Endodermal cell (in vitro differentiated cells): Measurements from ENCODE around the gene RFESD. TPM values are rescaled to one million over a fixed set of nuclear protein-coding genes. Genes with fewer than 3 reads are reported as not detected.

ENCODE experiments used
- DNase-seq: peaks from one replicate; pipeline ENCODE4 v3.0.0-alpha.2; 2017
- H3K27ac ChIP-seq: 2 replicates; pipeline ENCODE4 v1.5.1; 2013; ENCODE audit warnings: mild to moderate bottlenecking, low read depth, low read length, moderate library complexity
- H3K27me3 ChIP-seq: 2 replicates; pipeline ENCODE4 v1.6.1; 2013; ENCODE audit warnings: mild to moderate bottlenecking, low read length, moderate library complexity; ENCODE audit not compliant: insufficient read depth, control insufficient read depth, poor library complexity, severe bottlenecking
- H3K36me3 ChIP-seq: 2 replicates; pipeline ENCODE4 v1.7.0; 2013; ENCODE audit warnings: mild to moderate bottlenecking, low read length, moderate library complexity; ENCODE audit not compliant: control insufficient read depth, insufficient read depth
- H3K4me1 ChIP-seq: one replicate; pipeline ENCODE4 v1.7.0; 2013; ENCODE audit warnings: low read length; ENCODE audit not compliant: control insufficient read depth, insufficient read depth
- H3K4me3 ChIP-seq: 2 replicates; pipeline ENCODE4 v1.5.1; 2013; ENCODE audit warnings: mild to moderate bottlenecking, low read length, moderate library complexity
- H3K9ac ChIP-seq: 2 replicates; pipeline ENCODE4 v1.6.1; 2013; ENCODE audit warnings: mild to moderate bottlenecking, low read length, moderate library complexity; ENCODE audit not compliant: poor library complexity, severe bottlenecking; ENCODE audit errors: extremely low read depth
- H3K9me3 ChIP-seq: 2 replicates; pipeline ENCODE4 v1.6.1; 2013; ENCODE audit warnings: mild to moderate bottlenecking, low read length, moderate library complexity; ENCODE audit not compliant: control insufficient read depth
- H3K27ac Mint-ChIP-seq: 2 replicates; pipeline ENCODE4 v1.8.0; 2020; ENCODE audit warnings: mixed read lengths
- H3K27me3 Mint-ChIP-seq: 2 replicates; pipeline ENCODE4 v1.8.0; 2021; ENCODE audit warnings: mild to moderate bottlenecking, mixed read lengths; ENCODE audit not compliant: insufficient read depth
- H3K36me3 Mint-ChIP-seq: 2 replicates; pipeline ENCODE4 v1.8.0; 2020; ENCODE audit warnings: low read depth, mixed read lengths
- H3K4me1 Mint-ChIP-seq: 2 replicates; pipeline ENCODE4 v1.8.0; 2020; ENCODE audit warnings: mixed read lengths
- H3K4me3 Mint-ChIP-seq: 2 replicates; pipeline ENCODE4 v1.8.0; 2020; ENCODE audit warnings: mild to moderate bottlenecking, moderate library complexity, mixed read lengths
- H3K9me3 Mint-ChIP-seq: 2 replicates; pipeline ENCODE4 v1.8.0; 2020; ENCODE audit warnings: mild to moderate bottlenecking, mixed read lengths
- CTCF ChIP-seq: fragments of 200-600 bp; sonication (generic); conservative IDR thresholded peaks from 2 replicates; pipeline ENCODE4 v1.5.0; 2021; ENCODE audit warnings: antibody characterized with exemption, mild to moderate bottlenecking
- WGBS, 2 experiments: methylation state at CpG; one replicate each; pipeline versions ENCODE4 v1.1.5 to v1.1.7; 2013; ENCODE audit warnings: missing lambda C conversion rate in 2 of 2, mixed read lengths in 1 of 2; ENCODE audit not compliant: insufficient coverage in 1 of 2, insufficient read length in 1 of 2; 5-methylcytosine and 5-hydroxymethylcytosine counted together
- total RNA-seq, 2 donors: library from RNA; stranded (reverse); fragmentation: NEBNext Ultra II Directional in 1 of 2; extraction: Animal tissue kit (Norgen Biotek cat#: 25700) in 1 of 2; gene quantifications; 2 replicates in 1 of 2; 3 replicates in 1 of 2; pipeline ENCODE4 v1.2.1, GENCODE V29; 2021

RFESD gene
- total RNA-seq, 2 donors from 2014 or later = 7.1 to 13.7 TPM

- 71% methylated on average over 2 of the region's 2 CpGs; no CpG with 5 or more reads in 1 of the 2 experiments for WGBS, 2 experiments
- no peak overlapping the region for H3K4me3 Mint-ChIP-seq
- no peak overlapping the region for H3K4me3 ChIP-seq
- H3K4me1 ChIP-seq = peaks cover 13% of the 10 kb centered on the region
- no peak for TF ChIP-seq CTCF
- no peak overlapping the region for H3K27ac ChIP-seq
- peaks cover 3% of the 10 kb centered on the region for H3K36me3 Mint-ChIP-seq
- no peak for DNase-seq
- H3K9me3 ChIP-seq = no peaks in the 10 kb centered on the region
- H3K27me3 Mint-ChIP-seq = no peaks in the 10 kb centered on the region
- H3K9ac ChIP-seq = no peak overlapping the region
- H3K27ac Mint-ChIP-seq = peak overlapping the region; percentile 84
- no peaks in the 10 kb centered on the region for H3K9me3 Mint-ChIP-seq
- no peaks in the 10 kb centered on the region for H3K36me3 ChIP-seq
- H3K4me1 Mint-ChIP-seq = peaks cover 26% of the 10 kb centered on the region
- no peaks in the 10 kb centered on the region for H3K27me3 ChIP-seq
These were observed 13.5 kb downstream of the RFESD start for GRCh38 chr5:95660060-95660459.

- Mint-ChIP-seq H3K27me3 (no peaks in the 10 kb centered on the region), H3K27ac (no peak overlapping the region), H3K36me3 (no peaks in the 10 kb centered on the region), H3K4me3 (no peak overlapping the region), H3K4me1 (peaks cover 17% of the 10 kb centered on the region), H3K9me3 (no peaks in the 10 kb centered on the region)
- Histone ChIP-seq H3K9me3 (no peaks in the 10 kb centered on the region), H3K4me1 (peaks cover 6% of the 10 kb centered on the region), H3K27ac (no peak overlapping the region), H3K36me3 (no peaks in the 10 kb centered on the region), H3K27me3 (no peaks in the 10 kb centered on the region), H3K9ac (no peak overlapping the region), H3K4me3 (no peak overlapping the region)
- no peak for DNase-seq
- TF ChIP-seq CTCF = no peak
These were observed 16.4 kb downstream of the RFESD start for GRCh38 chr5:95662946-95663345.

- Mint-ChIP-seq H3K27me3 (no peaks in the 10 kb centered on the region), H3K9me3 (no peaks in the 10 kb centered on the region), H3K4me1 (peaks cover 24% of the 10 kb centered on the region), H3K27ac (no peak overlapping the region), H3K4me3 (no peak overlapping the region), H3K36me3 (no peaks in the 10 kb centered on the region)
- Histone ChIP-seq H3K9me3 (no peaks in the 10 kb centered on the region), H3K27me3 (no peaks in the 10 kb centered on the region), H3K4me1 (peaks cover 16% of the 10 kb centered on the region), H3K9ac (no peak overlapping the region), H3K36me3 (no peaks in the 10 kb centered on the region), H3K4me3 (no peak overlapping the region), H3K27ac (no peak overlapping the region)
- DNase-seq = no peak
- peak; percentile 95 for TF ChIP-seq CTCF
- 46 to 62% methylated on average over 2 to 3 of the region's 3 CpGs for WGBS, 2 experiments
These were observed 17.7 kb downstream of the RFESD start for GRCh38 chr5:95664204-95664786.
